Muscle of leg (tissue), 11 donors: ENCODE measurements around the gene PELI3. TPM values are rescaled to one million over a fixed set of nuclear protein-coding genes. Genes with fewer than 3 reads are reported as not detected.

Source experiments
- DNase-seq: peaks from one replicate; pipeline ENCODE4 v3.0.0; 2013
- H3K27ac ChIP-seq: one replicate; pipeline ENCODE4 v1.5.1; 2013; ENCODE audit warnings: mild to moderate bottlenecking, low read length, control low read depth
- H3K27me3 ChIP-seq: one replicate; pipeline ENCODE4 v1.6.1; 2013; ENCODE audit warnings: low read length; ENCODE audit not compliant: control insufficient read depth, insufficient read depth
- H3K36me3 ChIP-seq: one replicate; pipeline ENCODE4 v1.6.1; 2013; ENCODE audit warnings: low read length; ENCODE audit not compliant: control insufficient read depth, insufficient read depth
- H3K4me1 ChIP-seq: one replicate; pipeline ENCODE4 v1.6.1; 2013; ENCODE audit warnings: low read length; ENCODE audit not compliant: control insufficient read depth, insufficient read depth
- H3K4me3 ChIP-seq: one replicate; pipeline ENCODE4 v1.5.1; 2013; ENCODE audit warnings: low read length, control low read depth
- H3K9me3 ChIP-seq: replicated peaks from 2 replicates; pipeline ENCODE4 v1.6.1; 2013; ENCODE audit warnings: low read depth, low read length; ENCODE audit not compliant: control insufficient read depth
- WGBS: methylation state at CpG from one replicate; pipeline ENCODE4 v1.1.5; 2013; ENCODE audit warnings: missing lambda C conversion rate; ENCODE audit not compliant: insufficient coverage; 5-methylcytosine and 5-hydroxymethylcytosine counted together
- polyA plus RNA-seq, 8 donors: library from polyadenylated mRNA; unstranded; fragments of 120-200 nt; gene quantifications; one replicate each; pipeline versions ENCODE4 v1.2.1 to v1.2.3, GENCODE V29; 2013; ENCODE audit warnings: inconsistent platforms in 1 of 8, low replicate concordance in 1 of 8; ENCODE audit not compliant: insufficient read length in 8 of 8, insufficient read depth in 1 of 8
- total RNA-seq: library from RNA; stranded (reverse); fragments of 120-200 nt; gene quantifications from one replicate; pipeline ENCODE4 v1.2.4, GENCODE V29; 2013

PELI3 gene
- total and polyA plus RNA-seq, 9 donors = 4.7 to 8.2 (median 5.7) TPM

GRCh38 chr11:66473167-66473566 is 6.5 kb downstream of the PELI3 start:
- Histone ChIP-seq H3K27ac (no peak overlapping the region), H3K27me3 (no peaks in the 10 kb centered on the region), H3K4me1 (peaks cover 17% of the 10 kb centered on the region), H3K4me3 (no peak overlapping the region), H3K9me3 (no peaks in the 10 kb centered on the region), H3K36me3 (peaks cover 43% of the 10 kb centered on the region)
- 93% methylated on average over 10 of the region's 11 CpGs for WGBS
- no peak for DNase-seq

- Histone ChIP-seq H3K4me1 (peaks cover 23% of the 10 kb centered on the region), H3K4me3 (no peak overlapping the region), H3K36me3 (peaks cover 43% of the 10 kb centered on the region), H3K27ac (no peak overlapping the region), H3K9me3 (no peaks in the 10 kb centered on the region), H3K27me3 (no peaks in the 10 kb centered on the region)
- no peak for DNase-seq
- 87% methylated on average over 20 of the region's 20 CpGs for WGBS
These were observed 7.2 kb downstream of the PELI3 start for GRCh38 chr11:66473608-66474515.

GRCh38 chr11:66475349-66476172 is 8.9 kb downstream of the PELI3 start:
- no peaks in the 10 kb centered on the region for H3K9me3 ChIP-seq
- H3K4me1 ChIP-seq = peaks cover 35% of the 10 kb centered on the region
- H3K27me3 ChIP-seq = no peaks in the 10 kb centered on the region
- 91% methylated on average over 44 of the region's 44 CpGs for WGBS
- no peak overlapping the region for H3K27ac ChIP-seq
- DNase-seq = no peak
- no peak overlapping the region for H3K4me3 ChIP-seq
- peaks cover 39% of the 10 kb centered on the region for H3K36me3 ChIP-seq

- no peak for DNase-seq
- no peak overlapping the region for H3K4me3 ChIP-seq
- 69% methylated on average over 8 of the region's 10 CpGs for WGBS
- H3K27me3 ChIP-seq = no peaks in the 10 kb centered on the region
- no peaks in the 10 kb centered on the region for H3K9me3 ChIP-seq
- no peak overlapping the region for H3K27ac ChIP-seq
- H3K4me1 ChIP-seq = peaks cover 41% of the 10 kb centered on the region
- peaks cover 36% of the 10 kb centered on the region for H3K36me3 ChIP-seq
These were observed 9.6 kb downstream of the PELI3 start for GRCh38 chr11:66476173-66476840.

GRCh38 chr11:66476841-66477251 is 10.1 kb downstream of the PELI3 start:
- H3K4me1 ChIP-seq = peaks cover 43% of the 10 kb centered on the region
- no peaks in the 10 kb centered on the region for H3K9me3 ChIP-seq
- H3K36me3 ChIP-seq = peaks cover 32% of the 10 kb centered on the region
- WGBS = 32% methylated on average over 8 of the region's 9 CpGs
- no peak overlapping the region for H3K27ac ChIP-seq
- H3K4me3 ChIP-seq = no peak overlapping the region
- no peaks in the 10 kb centered on the region for H3K27me3 ChIP-seq
- DNase-seq = no peak

GRCh38 chr11:66477263-66478201 is 10.8 kb downstream of the PELI3 start:
- Histone ChIP-seq H3K27me3 (no peaks in the 10 kb centered on the region), H3K36me3 (peaks cover 26% of the 10 kb centered on the region), H3K27ac (no peak overlapping the region), H3K4me1 (peaks cover 47% of the 10 kb centered on the region), H3K4me3 (no peak overlapping the region), H3K9me3 (no peaks in the 10 kb centered on the region)
- 86% methylated on average over 8 of the region's 11 CpGs for WGBS
- DNase-seq = no peak

GRCh38 chr11:66478729-66479393 is 12.2 kb downstream of the PELI3 start:
- Histone ChIP-seq H3K27ac (peak overlapping the region; percentile 93), H3K27me3 (no peaks in the 10 kb centered on the region), H3K4me3 (peak overlapping the region; percentile 91), H3K36me3 (peaks cover 12% of the 10 kb centered on the region), H3K9me3 (no peaks in the 10 kb centered on the region), H3K4me1 (peaks cover 47% of the 10 kb centered on the region)
- DNase-seq = no peak
- 0% methylated on average over 1 of the region's 8 CpGs for WGBS

- DNase-seq = peak; percentile 55
- Histone ChIP-seq H3K4me3 (peak overlapping the region; percentile 91), H3K27me3 (no peaks in the 10 kb centered on the region), H3K36me3 (peaks cover 7% of the 10 kb centered on the region), H3K9me3 (no peaks in the 10 kb centered on the region), H3K27ac (peak overlapping the region; percentile 93), H3K4me1 (peaks cover 47% of the 10 kb centered on the region)
- WGBS = under 1% methylated on average over 29 of the region's 34 CpGs
These were observed 12.8 kb downstream of the PELI3 start for GRCh38 chr11:66479394-66480116.
